ENCODE data around the gene TTC22. TPM values are rescaled to one million over a fixed set of nuclear protein-coding genes. Genes with fewer than 3 reads are reported as not detected.
A peak's percentile ranks its signal among the peaks of the same experiment; 100 is the strongest.

The TTC22 gene
- total and polyA plus RNA-seq, 12 donors = 0.06 to 1.0 (median 0.15) TPM; not detected in 5

GRCh38 chr1:54766726-54767125 lies 34.4 kb downstream of the TTC22 start:
- Histone ChIP-seq H3K9me3 (no peaks in the 10 kb centered on the region), H3K4me1 (peaks cover 0 to 19% (median 13%) of the 10 kb centered on the region in 9 donors), H3K4me3 (no peak overlapping the region), H3K27me3 (no peaks in the 10 kb centered on the region), H3K36me3 (no peaks in the 10 kb centered on the region), H3K27ac (no peak overlapping the region)
- DNase-seq (no peak), ATAC-seq (no peak)
- intact Hi-C loops (cut with DNase I) = no loop called here
- WGBS, 2 donors = 20 to 21% methylated on average over 4 of the region's 4 CpGs
- TF ChIP-seq, protein P1, sequence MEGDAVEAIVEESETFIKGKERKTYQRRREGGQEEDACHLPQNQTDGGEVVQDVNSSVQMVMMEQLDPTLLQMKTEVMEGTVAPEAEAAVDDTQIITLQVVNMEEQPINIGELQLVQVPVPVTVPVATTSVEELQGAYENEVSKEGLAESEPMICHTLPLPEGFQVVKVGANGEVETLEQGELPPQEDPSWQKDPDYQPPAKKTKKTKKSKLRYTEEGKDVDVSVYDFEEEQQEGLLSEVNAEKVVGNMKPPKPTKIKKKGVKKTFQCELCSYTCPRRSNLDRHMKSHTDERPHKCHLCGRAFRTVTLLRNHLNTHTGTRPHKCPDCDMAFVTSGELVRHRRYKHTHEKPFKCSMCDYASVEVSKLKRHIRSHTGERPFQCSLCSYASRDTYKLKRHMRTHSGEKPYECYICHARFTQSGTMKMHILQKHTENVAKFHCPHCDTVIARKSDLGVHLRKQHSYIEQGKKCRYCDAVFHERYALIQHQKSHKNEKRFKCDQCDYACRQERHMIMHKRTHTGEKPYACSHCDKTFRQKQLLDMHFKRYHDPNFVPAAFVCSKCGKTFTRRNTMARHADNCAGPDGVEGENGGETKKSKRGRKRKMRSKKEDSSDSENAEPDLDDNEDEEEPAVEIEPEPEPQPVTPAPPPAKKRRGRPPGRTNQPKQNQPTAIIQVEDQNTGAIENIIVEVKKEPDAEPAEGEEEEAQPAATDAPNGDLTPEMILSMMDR (IDR thresholded peaks at IDR 0.05) = no peak

- Histone ChIP-seq H3K4me1 (peaks cover 0 to 19% (median 13%) of the 10 kb centered on the region in 9 donors), H3K27me3 (no peaks in the 10 kb centered on the region), H3K27ac (peak overlapping the region in 8 of 10 donors; percentile 15 to 73 (median 48)), H3K36me3 (no peaks in the 10 kb centered on the region), H3K4me3 (peak overlapping the region in 9 of 10 donors; percentile 32 to 97 (median 78)), H3K9me3 (no peaks in the 10 kb centered on the region)
- DNase-seq (no peak), ATAC-seq (peak; percentile 2 to 31 (median 14))
- intact Hi-C loops (cut with DNase I) = no loop called here
- WGBS, 2 donors = 58 to 65% methylated on average over 13 of the region's 13 CpGs
- TF ChIP-seq, protein P1 (IDR thresholded peaks at IDR 0.05) = no peak
These were observed 36.1 kb downstream of the TTC22 start for GRCh38 chr1:54764922-54765561.

- no peaks in the 10 kb centered on the region for H3K9me3 ChIP-seq
- ATAC-seq = peak; percentile 98 to 100 (median 99)
- H3K27ac ChIP-seq = peak within 1 kb of the TSS in 9 of 10 donors; percentile 15 to 81 (median 69)
- DNase-seq = peak; percentile 96 to 97
- peak within 1 kb of the TSS; percentile 45 to 97 (median 78) for H3K4me3 ChIP-seq
- H3K27me3 ChIP-seq = no peaks in the 10 kb centered on the region
- peaks cover 0 to 19% (median 13%) of the 10 kb centered on the region in 9 donors for H3K4me1 ChIP-seq
- intact Hi-C loops (cut with DNase I) = no loop called here
- 0 to 1% methylated on average over 57 of the region's 57 CpGs for WGBS, 2 donors
- TF ChIP-seq, protein P1 (IDR thresholded peaks at IDR 0.05) = no peak
- H3K36me3 ChIP-seq = peaks cover 0 to under 1% (median 0%) of the 10 kb centered on the region in 9 donors
These were observed 36.8 kb downstream of the TTC22 start, which contains the start of gene PARS2 for GRCh38 chr1:54764133-54764921. Gene PARS2 (minus strand): TSS chr1:54764523. CDS start chr1:54759161, 5,362 bp downstream.

- DNase-seq (no peak), ATAC-seq (peak in 1 of 8 donors; percentile 1)
- Histone ChIP-seq H3K4me1 (peaks cover 0 to 19% (median 13%) of the 10 kb centered on the region in 9 donors), H3K4me3 (peak overlapping the region; percentile 45 to 97 (median 78)), H3K9me3 (no peaks in the 10 kb centered on the region), H3K27me3 (no peaks in the 10 kb centered on the region), H3K27ac (peak overlapping the region in 8 of 10 donors; percentile 8 to 81 (median 71)), H3K36me3 (peaks cover 0 to 6% (median 0%) of the 10 kb centered on the region in 9 donors)
- TF ChIP-seq, protein P1 (IDR thresholded peaks at IDR 0.05) = no peak
- intact Hi-C loops (cut with DNase I) = no loop called here
- WGBS, 2 donors = 2 to 3% methylated on average over 11 of the region's 11 CpGs
These were observed 37.3 kb downstream of the TTC22 start for GRCh38 chr1:54763816-54764132.
